ENCODE data around the gene MST1. TPM values are rescaled to one million over a fixed set of nuclear protein-coding genes. Genes with fewer than 3 reads are reported as not detected.

The MST1 gene
- total RNA-seq, 4 donors from 2014 or later: 16.7 to 83.4 (median 21.9) TPM

DNA sequence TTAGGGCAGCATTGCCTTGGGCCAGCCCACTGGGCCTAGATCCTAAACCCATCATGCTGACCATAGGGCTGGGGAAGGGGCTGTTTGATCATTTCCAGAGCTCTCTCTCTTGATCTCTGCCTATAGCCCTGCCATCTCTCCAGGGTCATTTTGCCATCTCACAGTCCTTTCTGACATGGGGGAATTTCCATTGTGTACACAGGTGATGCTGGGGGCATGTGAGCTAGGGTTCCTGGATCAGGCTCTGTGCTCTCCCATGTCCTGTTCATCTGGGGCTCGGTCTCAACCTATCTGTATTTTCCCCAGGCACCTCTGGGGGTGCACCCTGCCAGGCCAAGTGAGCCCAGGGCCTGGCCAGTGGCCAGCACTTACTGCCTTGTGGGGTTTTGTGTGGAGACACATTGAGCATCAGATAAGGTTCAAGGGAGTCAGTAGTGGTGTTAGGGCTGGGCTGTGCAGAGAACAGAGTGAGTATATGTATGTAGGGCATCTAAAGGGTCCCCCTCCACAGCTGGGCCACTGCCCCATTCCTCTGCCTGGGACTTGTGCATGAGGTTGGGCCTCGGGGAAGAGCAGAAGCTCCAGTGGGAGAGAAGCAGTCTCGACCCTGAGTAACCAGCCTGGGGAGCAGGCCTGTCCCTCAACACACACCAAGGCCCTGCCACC is 40.8 kb downstream of the MST1 start:
- WGBS: 78% methylated on average over 2 of the region's 3 CpGs
- Histone ChIP-seq H3K27ac (no peak overlapping the region), H3K4me1 (no peaks in the 10 kb centered on the region), H3K9me3 (no peaks in the 10 kb centered on the region), H3K27me3 (no peaks in the 10 kb centered on the region), H3K36me3 (no peaks in the 10 kb centered on the region), H3K4me3 (no peak overlapping the region)
- DNase-seq (ENCODE audit: low spot score in 2 of 2): no peak
- no peak for TF ChIP-seq POLR2A (IDR thresholded peaks at IDR 0.05)
- no peak for TF ChIP-seq EP300 (IDR thresholded peaks at IDR 0.05)
- TF ChIP-seq POLR2AphosphoS5 (IDR thresholded peaks at IDR 0.05): no peak
- TF ChIP-seq, protein P1, sequence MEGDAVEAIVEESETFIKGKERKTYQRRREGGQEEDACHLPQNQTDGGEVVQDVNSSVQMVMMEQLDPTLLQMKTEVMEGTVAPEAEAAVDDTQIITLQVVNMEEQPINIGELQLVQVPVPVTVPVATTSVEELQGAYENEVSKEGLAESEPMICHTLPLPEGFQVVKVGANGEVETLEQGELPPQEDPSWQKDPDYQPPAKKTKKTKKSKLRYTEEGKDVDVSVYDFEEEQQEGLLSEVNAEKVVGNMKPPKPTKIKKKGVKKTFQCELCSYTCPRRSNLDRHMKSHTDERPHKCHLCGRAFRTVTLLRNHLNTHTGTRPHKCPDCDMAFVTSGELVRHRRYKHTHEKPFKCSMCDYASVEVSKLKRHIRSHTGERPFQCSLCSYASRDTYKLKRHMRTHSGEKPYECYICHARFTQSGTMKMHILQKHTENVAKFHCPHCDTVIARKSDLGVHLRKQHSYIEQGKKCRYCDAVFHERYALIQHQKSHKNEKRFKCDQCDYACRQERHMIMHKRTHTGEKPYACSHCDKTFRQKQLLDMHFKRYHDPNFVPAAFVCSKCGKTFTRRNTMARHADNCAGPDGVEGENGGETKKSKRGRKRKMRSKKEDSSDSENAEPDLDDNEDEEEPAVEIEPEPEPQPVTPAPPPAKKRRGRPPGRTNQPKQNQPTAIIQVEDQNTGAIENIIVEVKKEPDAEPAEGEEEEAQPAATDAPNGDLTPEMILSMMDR (IDR thresholded peaks at IDR 0.05): no peak

DNA sequence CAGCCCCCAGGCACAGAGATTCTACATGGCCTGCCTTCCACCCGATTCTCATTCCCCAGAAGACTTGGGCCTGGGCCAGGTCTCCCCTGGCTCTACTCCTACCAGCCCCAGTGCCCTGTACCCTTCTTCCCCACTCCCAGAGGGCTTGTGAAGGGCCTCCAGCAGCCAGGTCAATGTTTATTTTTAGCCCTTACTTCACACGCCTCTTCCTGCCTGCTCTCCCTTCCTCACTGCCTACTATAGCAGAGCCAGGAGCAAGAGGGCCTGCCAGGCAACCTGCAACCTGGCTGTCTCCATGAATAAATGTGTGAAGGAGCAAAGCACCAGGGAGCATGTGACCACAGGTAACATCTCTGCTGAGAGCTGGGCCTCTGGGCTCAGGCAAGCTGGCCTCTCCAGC is 41.5 kb downstream of the MST1 start:
- no peak for DNase-seq (ENCODE audit: low spot score in 2 of 2)
- no peaks in the 10 kb centered on the region for H3K9me3 ChIP-seq
- H3K4me1 ChIP-seq: no peaks in the 10 kb centered on the region
- whole genome bisulfite sequencing: 49% methylated on average over 2 of the region's 2 CpGs
- no peak overlapping the region for H3K27ac ChIP-seq
- H3K4me3 ChIP-seq: no peak overlapping the region
- no peaks in the 10 kb centered on the region for H3K36me3 ChIP-seq
- no peaks in the 10 kb centered on the region for H3K27me3 ChIP-seq
- TF ChIP-seq, protein P1 (IDR thresholded peaks at IDR 0.05): no peak
- TF ChIP-seq POLR2A (IDR thresholded peaks at IDR 0.05): no peak
- no peak for TF ChIP-seq EP300 (IDR thresholded peaks at IDR 0.05)
- no peak for TF ChIP-seq POLR2AphosphoS5 (IDR thresholded peaks at IDR 0.05)

DNA sequence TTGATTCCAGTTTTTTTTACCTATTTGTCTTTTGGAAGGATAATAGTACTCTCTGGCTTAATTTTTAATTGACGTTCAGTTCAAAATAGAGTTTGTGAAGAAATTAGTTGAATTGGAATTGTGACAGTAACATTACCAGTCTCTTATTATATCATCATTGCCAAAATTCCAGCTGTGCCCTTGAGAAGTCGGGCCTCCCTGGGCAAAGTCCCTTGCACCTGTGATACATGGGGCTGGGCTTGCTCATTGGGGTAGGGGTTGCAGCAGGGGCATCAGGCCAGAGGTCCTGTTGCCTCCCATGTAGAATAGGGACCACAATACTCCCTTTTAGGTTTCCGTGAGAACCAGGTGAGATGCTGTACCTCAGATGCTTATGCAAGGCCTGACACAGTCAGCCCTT is 43.0 kb downstream of the MST1 start:
- Histone ChIP-seq H3K36me3 (no peaks in the 10 kb centered on the region), H3K4me3 (no peak overlapping the region), H3K4me1 (no peaks in the 10 kb centered on the region), H3K27me3 (no peaks in the 10 kb centered on the region), H3K9me3 (no peaks in the 10 kb centered on the region), H3K27ac (no peak overlapping the region)
- no peak for TF ChIP-seq EP300 (IDR thresholded peaks at IDR 0.05)
- no peak for TF ChIP-seq POLR2A (IDR thresholded peaks at IDR 0.05)
- no peak for TF ChIP-seq POLR2AphosphoS5 (IDR thresholded peaks at IDR 0.05)
- TF ChIP-seq, protein P1 (IDR thresholded peaks at IDR 0.05): no peak
- 73% methylated on average over 3 of the region's 3 CpGs for WGBS
- no peak for DNase-seq (ENCODE audit: low spot score in 2 of 2)

DNA sequence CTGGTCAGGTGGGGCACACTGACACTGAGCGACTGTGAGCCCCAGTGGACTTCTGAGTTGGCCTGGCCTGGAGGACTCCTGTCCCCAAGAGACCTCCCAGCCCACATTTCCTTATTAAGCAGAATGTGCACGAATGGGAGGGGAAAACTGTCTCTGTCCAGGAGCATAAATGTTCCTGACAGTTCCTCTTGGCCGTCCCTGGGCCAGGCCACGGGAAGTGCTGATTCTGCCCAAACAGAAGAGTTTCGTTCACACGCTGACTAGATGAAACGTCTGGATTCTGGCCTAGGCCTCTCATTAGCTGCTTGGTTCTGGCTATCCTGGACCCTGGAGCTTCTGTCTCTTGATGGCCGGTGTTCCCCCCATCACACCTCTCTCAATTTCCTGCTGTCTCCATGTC is 44.6 kb downstream of the MST1 start:
- 77% methylated on average over 8 of the region's 8 CpGs for WGBS
- Histone ChIP-seq H3K27me3 (no peaks in the 10 kb centered on the region), H3K4me3 (no peak overlapping the region), H3K4me1 (no peaks in the 10 kb centered on the region), H3K36me3 (no peaks in the 10 kb centered on the region), H3K27ac (no peak overlapping the region), H3K9me3 (no peaks in the 10 kb centered on the region)
- no peak for DNase-seq (ENCODE audit: low spot score in 2 of 2)
- TF ChIP-seq POLR2AphosphoS5 (IDR thresholded peaks at IDR 0.05) (no peak), EP300 (IDR thresholded peaks at IDR 0.05) (no peak), POLR2A (IDR thresholded peaks at IDR 0.05) (no peak)
- TF ChIP-seq, protein P1 (IDR thresholded peaks at IDR 0.05): no peak

DNA sequence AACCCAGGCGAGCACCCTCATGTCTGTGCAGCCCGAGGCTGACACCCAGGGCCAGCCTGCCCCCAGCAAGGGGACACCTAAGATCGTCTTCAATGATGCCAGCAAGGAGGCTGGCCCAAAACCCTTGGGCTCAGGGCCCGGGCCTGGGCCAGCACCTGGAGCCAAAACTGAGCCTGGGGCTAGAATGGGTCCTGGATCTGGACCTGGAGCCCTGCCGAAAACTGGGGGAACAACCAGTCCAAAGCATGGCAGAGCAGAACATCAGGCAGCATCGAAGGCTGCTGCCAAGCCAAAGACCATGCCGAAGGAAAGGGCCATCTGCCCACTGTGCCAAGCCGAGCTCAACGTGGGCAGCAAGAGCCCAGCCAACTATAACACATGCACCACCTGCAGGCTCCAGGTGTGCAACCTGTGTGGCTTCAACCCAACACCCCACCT is 46.5 kb downstream of the MST1 start:
- no peak for DNase-seq (ENCODE audit: low spot score in 2 of 2)
- Histone ChIP-seq H3K27ac (no peak overlapping the region), H3K27me3 (no peaks in the 10 kb centered on the region), H3K36me3 (no peaks in the 10 kb centered on the region), H3K4me1 (peaks cover 6% of the 10 kb centered on the region), H3K9me3 (no peaks in the 10 kb centered on the region), H3K4me3 (no peak overlapping the region)
- WGBS: 86% methylated on average over 7 of the region's 9 CpGs
- no peak for TF ChIP-seq POLR2AphosphoS5 (IDR thresholded peaks at IDR 0.05)
- TF ChIP-seq, protein P1 (IDR thresholded peaks at IDR 0.05): no peak
- no peak for TF ChIP-seq EP300 (IDR thresholded peaks at IDR 0.05)
- no peak for TF ChIP-seq POLR2A (IDR thresholded peaks at IDR 0.05)

All from suprapubic skin (tissue), 4 donors.